ENCODE data around the gene POLR2A. TPM values are rescaled to one million over a fixed set of nuclear protein-coding genes. Genes with fewer than 3 reads are reported as not detected.

POLR2A gene
- total and polyA plus RNA-seq, 8 donors = 8.1 to 750 (median 57.2) TPM

GRCh38 chr17:7502171-7502847, 18.1 kb downstream of the POLR2A start:
- peaks cover 85 to 100% (median 100%) of the 10 kb centered on the region in 4 donors for H3K36me3 ChIP-seq
- no peaks in the 10 kb centered on the region for H3K4me1 ChIP-seq
- H3K27ac ChIP-seq = no peak overlapping the region
- DNase-seq = no peak
- no peak overlapping the region for H3K4me3 ChIP-seq
- H3K9me3 ChIP-seq = no peaks in the 10 kb centered on the region
- 89 to 92% (median 90%) methylated on average over 19 to 20 of the region's 20 CpGs for WGBS, 5 donors
- intact Hi-C loops (cut with DNase I; ENCODE audit: low total_unique reads) = no loop called here
- TF ChIP-seq EP300 (IDR thresholded peaks at IDR 0.05) = no peak
- no peak for TF ChIP-seq POLR2A (IDR thresholded peaks at IDR 0.05)
- no peaks in the 10 kb centered on the region for H3K27me3 ChIP-seq

- TF ChIP-seq POLR2AphosphoS5 (IDR thresholded peaks at IDR 0.05) (no peak), CTCF (IDR thresholded peaks at IDR 0.05) (no peak), POLR2A (IDR thresholded peaks at IDR 0.05) (no peak), EP300 (IDR thresholded peaks at IDR 0.05) (no peak)
- Histone ChIP-seq H3K36me3 (peaks cover 85 to 100% (median 100%) of the 10 kb centered on the region in 4 donors), H3K4me3 (no peak overlapping the region), H3K27ac (no peak overlapping the region), H3K9me3 (no peaks in the 10 kb centered on the region), H3K4me1 (no peaks in the 10 kb centered on the region), H3K27me3 (no peaks in the 10 kb centered on the region)
- WGBS, 5 donors = 80 to 86% (median 85%) methylated on average over 14 of the region's 14 CpGs
- intact Hi-C loops (cut with DNase I; ENCODE audit: low total_unique reads) = no loop called here
- DNase-seq = no peak
These were observed 18.8 kb downstream of the POLR2A start for GRCh38 chr17:7502987-7503386.

- no peak overlapping the region for H3K4me3 ChIP-seq
- peaks cover 85 to 100% (median 100%) of the 10 kb centered on the region in 4 donors for H3K36me3 ChIP-seq
- no peaks in the 10 kb centered on the region for H3K4me1 ChIP-seq
- 92 to 97% (median 95%) methylated on average over 8 of the region's 8 CpGs; no CpG with 5 or more reads in 1 of the 5 donors for WGBS, 5 donors
- no peaks in the 10 kb centered on the region for H3K9me3 ChIP-seq
- TF ChIP-seq POLR2AphosphoS5 (IDR thresholded peaks at IDR 0.05) (no peak), CTCF (IDR thresholded peaks at IDR 0.05) (no peak), EP300 (IDR thresholded peaks at IDR 0.05) (no peak), POLR2A (IDR thresholded peaks at IDR 0.05) (no peak)
- no peaks in the 10 kb centered on the region for H3K27me3 ChIP-seq
- no peak for DNase-seq
- no peak overlapping the region for H3K27ac ChIP-seq
- intact Hi-C loops (cut with DNase I; ENCODE audit: low total_unique reads) = no loop called here
These were observed 19.4 kb downstream of the POLR2A start for GRCh38 chr17:7503521-7503920.

- 79 to 90% (median 86%) methylated on average over 11 of the region's 11 CpGs for WGBS, 5 donors
- H3K27me3 ChIP-seq = no peaks in the 10 kb centered on the region
- H3K4me1 ChIP-seq = no peaks in the 10 kb centered on the region
- intact Hi-C loops (cut with DNase I; ENCODE audit: low total_unique reads) = no loop called here
- no peaks in the 10 kb centered on the region for H3K9me3 ChIP-seq
- DNase-seq = no peak
- H3K27ac ChIP-seq = no peak overlapping the region
- no peak for TF ChIP-seq CTCF (IDR thresholded peaks at IDR 0.05)
- H3K36me3 ChIP-seq = peaks cover 87 to 100% (median 100%) of the 10 kb centered on the region in 4 donors
- no peak overlapping the region for H3K4me3 ChIP-seq
These were observed 24.0 kb downstream of the POLR2A start for GRCh38 chr17:7508145-7508544.

- intact Hi-C loops (cut with DNase I; ENCODE audit: low total_unique reads) = no loop called here
- H3K9me3 ChIP-seq = no peaks in the 10 kb centered on the region
- no peak for DNase-seq
- peaks cover 87 to 100% (median 100%) of the 10 kb centered on the region in 4 donors for H3K36me3 ChIP-seq
- H3K27me3 ChIP-seq = no peaks in the 10 kb centered on the region
- no peak overlapping the region for H3K4me3 ChIP-seq
- H3K27ac ChIP-seq = no peak overlapping the region
- no peaks in the 10 kb centered on the region for H3K4me1 ChIP-seq
- 87 to 93% (median 90%) methylated on average over 9 of the region's 9 CpGs for WGBS, 5 donors
- TF ChIP-seq CTCF (IDR thresholded peaks at IDR 0.05) = no peak
- no peak for TF ChIP-seq POLR2AphosphoS5 (IDR thresholded peaks at IDR 0.05)
- no peak for TF ChIP-seq EP300 (IDR thresholded peaks at IDR 0.05)
- TF ChIP-seq POLR2A (IDR thresholded peaks at IDR 0.05) = no peak
These were observed 24.7 kb downstream of the POLR2A start for GRCh38 chr17:7508846-7509245.

All from stomach (tissue), 9 donors.